Cardiac muscle cell (in vitro differentiated cells and primary cell): Measurements from ENCODE around the gene KRT74. TPM values are rescaled to one million over a fixed set of nuclear protein-coding genes. Genes with fewer than 3 reads are reported as not detected.

Experiments used
- DNase-seq, 2 donors: peaks; one replicate each; pipeline versions ENCODE4 v3.0.0 to v3.0.0-alpha.2; 2010 to 2017; ENCODE audit warnings: low read depth in 1 of 2, low spot score in 1 of 2
- H3K27ac ChIP-seq: fragments of 200-600 bp; sonication (generic); 2 replicates; pipeline ENCODE4 v1.5.1; 2016
- H3K27me3 ChIP-seq: fragments of 200-600 bp; sonication (generic); 2 replicates; pipeline ENCODE4 v1.6.0; 2016; ENCODE audit warnings: control low read depth
- H3K36me3 ChIP-seq: fragments of 200-600 bp; sonication (generic); 2 replicates; pipeline ENCODE4 v1.5.1; 2016; ENCODE audit warnings: control low read depth
- H3K4me1 ChIP-seq: fragments of 200-600 bp; sonication (generic); 2 replicates; pipeline ENCODE4 v1.8.1; 2017; ENCODE audit warnings: low read depth, mild to moderate bottlenecking, mixed run types
- H3K4me3 ChIP-seq: fragments of 200-600 bp; sonication (generic); 2 replicates; pipeline ENCODE4 v1.5.1; 2016; ENCODE audit warnings: mild to moderate bottlenecking
- H3K9me3 ChIP-seq: fragments of 200-600 bp; sonication (generic); 2 replicates; pipeline ENCODE4 v1.5.1; 2017; ENCODE audit warnings: low read depth, mild to moderate bottlenecking, control low read depth
- polyA plus RNA-seq: library from polyadenylated mRNA; unstranded; fragments of >200 nt; fragmentation: Nextera tagmentation; extraction: Ambion mirVana; gene quantifications from 2 replicates; pipeline ENCODE4 v1.2.1, GENCODE V29; 2016
- total RNA-seq: library from RNA; depleted of rRNA; stranded (reverse); fragments of >200 nt; gene quantifications from 2 replicates; pipeline ENCODE4 v1.2.3, GENCODE V29; 2016
- TF ChIP-seq, protein P1 (sequence below): IDR thresholded peaks from 2 replicates; pipeline ENCODE4 v1.5.1; 2012; ENCODE audit warnings: low read depth, mild to moderate bottlenecking, low read length

KRT74 gene
- total and polyA plus RNA-seq, 2 experiments from 2014 or later: not detected

DNA sequence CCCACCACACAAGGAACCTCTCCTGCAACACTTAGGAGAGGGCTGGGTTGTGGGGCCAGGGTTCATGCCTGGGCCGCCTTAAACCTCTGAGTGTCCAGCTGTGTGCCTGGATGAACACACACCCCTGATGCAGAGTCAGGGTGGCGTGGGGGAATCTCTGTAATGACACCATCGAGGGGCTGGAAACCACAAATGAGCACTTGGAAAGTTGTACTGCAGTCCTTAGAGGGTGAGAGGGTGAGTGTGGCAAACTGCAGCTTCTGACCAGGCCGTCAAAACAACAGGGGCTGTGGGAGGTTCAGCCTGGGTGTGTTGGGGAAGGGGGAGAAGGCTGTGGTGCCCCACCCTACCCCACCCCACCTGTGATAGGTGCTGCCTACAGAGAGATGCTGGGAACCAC lies 41.0 kb downstream of the KRT74 start:
- H3K4me3 ChIP-seq: no peak overlapping the region

DNA sequence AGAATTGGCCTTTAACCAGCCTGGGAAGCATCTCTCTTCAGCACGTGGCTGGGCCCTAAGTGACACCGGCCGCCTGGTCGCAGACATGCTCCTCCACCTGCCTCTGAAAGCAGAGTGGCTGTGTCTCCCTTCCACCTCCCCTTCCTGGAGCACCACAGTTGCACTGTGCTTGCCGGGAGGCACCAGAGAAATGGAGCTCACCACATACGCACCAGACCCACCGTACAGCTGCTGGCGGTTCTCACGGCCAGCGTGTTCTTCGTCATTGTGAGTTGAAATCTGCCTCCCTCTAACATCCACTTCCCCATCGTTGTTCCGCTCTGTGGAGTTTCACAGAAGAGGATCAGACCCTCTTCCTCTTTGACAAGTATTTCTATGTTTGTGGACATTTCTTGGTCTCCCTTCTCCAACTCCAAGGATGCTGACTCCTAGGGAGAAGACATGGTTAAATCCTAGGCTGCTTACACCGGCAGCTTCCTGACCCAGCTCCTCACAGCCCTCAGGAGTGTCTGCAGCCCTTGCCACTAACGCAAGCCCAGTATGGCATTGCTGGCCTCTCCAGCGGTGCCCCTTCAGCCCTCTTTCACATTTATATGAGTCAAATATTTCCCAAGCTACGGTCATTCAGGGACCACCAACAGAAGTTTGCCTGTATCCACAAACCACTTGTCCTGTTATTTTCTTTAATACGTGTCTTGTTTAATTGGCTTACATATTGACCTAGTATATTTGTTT lies 41.9 kb downstream of the KRT74 start:
- H3K4me3 ChIP-seq: no peak overlapping the region
- H3K27ac ChIP-seq: no peak overlapping the region
- no peaks in the 10 kb centered on the region for H3K4me1 ChIP-seq
- H3K36me3 ChIP-seq: no peaks in the 10 kb centered on the region
- TF ChIP-seq, protein P1, sequence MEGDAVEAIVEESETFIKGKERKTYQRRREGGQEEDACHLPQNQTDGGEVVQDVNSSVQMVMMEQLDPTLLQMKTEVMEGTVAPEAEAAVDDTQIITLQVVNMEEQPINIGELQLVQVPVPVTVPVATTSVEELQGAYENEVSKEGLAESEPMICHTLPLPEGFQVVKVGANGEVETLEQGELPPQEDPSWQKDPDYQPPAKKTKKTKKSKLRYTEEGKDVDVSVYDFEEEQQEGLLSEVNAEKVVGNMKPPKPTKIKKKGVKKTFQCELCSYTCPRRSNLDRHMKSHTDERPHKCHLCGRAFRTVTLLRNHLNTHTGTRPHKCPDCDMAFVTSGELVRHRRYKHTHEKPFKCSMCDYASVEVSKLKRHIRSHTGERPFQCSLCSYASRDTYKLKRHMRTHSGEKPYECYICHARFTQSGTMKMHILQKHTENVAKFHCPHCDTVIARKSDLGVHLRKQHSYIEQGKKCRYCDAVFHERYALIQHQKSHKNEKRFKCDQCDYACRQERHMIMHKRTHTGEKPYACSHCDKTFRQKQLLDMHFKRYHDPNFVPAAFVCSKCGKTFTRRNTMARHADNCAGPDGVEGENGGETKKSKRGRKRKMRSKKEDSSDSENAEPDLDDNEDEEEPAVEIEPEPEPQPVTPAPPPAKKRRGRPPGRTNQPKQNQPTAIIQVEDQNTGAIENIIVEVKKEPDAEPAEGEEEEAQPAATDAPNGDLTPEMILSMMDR: no peak
- H3K27me3 ChIP-seq: no peaks in the 10 kb centered on the region
- DNase-seq: no peak
- H3K9me3 ChIP-seq: no peaks in the 10 kb centered on the region

More for the DNA sequence above, 41.0 kb downstream of the KRT74 start:
- Histone ChIP-seq H3K36me3 (no peaks in the 10 kb centered on the region), H3K27ac (no peak overlapping the region), H3K27me3 (no peaks in the 10 kb centered on the region), H3K4me1 (no peaks in the 10 kb centered on the region), H3K9me3 (no peaks in the 10 kb centered on the region)
- TF ChIP-seq, protein P1: no peak
- no peak for DNase-seq

DNA sequence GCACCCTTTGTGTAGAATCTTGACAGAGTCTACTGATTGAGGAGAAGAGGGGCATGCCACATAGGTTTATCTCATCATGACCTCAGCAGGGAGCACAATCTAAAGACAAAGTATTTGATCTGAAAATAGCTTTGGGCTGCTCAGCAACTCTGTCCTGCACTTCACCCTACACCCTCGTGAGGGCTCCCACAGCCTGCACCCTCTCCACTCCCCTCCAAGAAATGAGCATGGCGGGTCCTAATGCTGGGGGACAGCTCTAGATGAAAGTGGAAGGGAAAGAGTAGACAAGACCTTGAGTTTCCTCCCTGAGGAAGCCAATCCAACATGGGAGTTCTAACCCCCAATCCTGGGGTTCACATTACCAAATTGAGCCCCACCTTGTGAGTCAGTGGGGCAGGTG lies 42.7 kb downstream of the KRT74 start:
- DNase-seq: no peak
- H3K27ac ChIP-seq: no peak overlapping the region
- H3K4me3 ChIP-seq: no peak overlapping the region
- TF ChIP-seq, protein P1: no peak
- no peaks in the 10 kb centered on the region for H3K36me3 ChIP-seq
- H3K4me1 ChIP-seq: no peaks in the 10 kb centered on the region
- no peaks in the 10 kb centered on the region for H3K9me3 ChIP-seq
- H3K27me3 ChIP-seq: no peaks in the 10 kb centered on the region

DNA sequence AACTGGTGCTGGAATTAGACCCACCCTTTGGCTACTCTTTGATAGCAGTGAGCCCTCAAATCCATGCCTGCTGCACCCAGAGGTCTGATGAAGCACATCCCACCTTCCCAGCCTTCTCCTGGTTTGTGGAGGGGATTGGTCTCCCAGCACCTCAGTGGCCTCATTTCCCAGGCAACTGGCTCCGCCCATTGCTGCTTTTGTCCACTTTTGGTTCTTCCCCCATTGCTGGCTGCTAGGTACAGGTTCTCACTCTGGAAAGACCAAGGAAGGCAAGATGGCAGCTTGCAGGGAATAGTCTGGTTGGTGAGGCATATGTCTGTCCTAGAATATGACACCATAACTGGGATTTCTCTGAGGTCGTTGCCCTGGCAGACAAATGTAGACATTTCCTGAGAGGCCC lies 43.3 kb downstream of the KRT74 start:
- TF ChIP-seq, protein P1: no peak
- no peaks in the 10 kb centered on the region for H3K36me3 ChIP-seq
- no peaks in the 10 kb centered on the region for H3K27me3 ChIP-seq
- no peak overlapping the region for H3K27ac ChIP-seq
- H3K4me1 ChIP-seq: no peaks in the 10 kb centered on the region
- DNase-seq: no peak
- H3K4me3 ChIP-seq: no peak overlapping the region
- H3K9me3 ChIP-seq: no peaks in the 10 kb centered on the region

DNA sequence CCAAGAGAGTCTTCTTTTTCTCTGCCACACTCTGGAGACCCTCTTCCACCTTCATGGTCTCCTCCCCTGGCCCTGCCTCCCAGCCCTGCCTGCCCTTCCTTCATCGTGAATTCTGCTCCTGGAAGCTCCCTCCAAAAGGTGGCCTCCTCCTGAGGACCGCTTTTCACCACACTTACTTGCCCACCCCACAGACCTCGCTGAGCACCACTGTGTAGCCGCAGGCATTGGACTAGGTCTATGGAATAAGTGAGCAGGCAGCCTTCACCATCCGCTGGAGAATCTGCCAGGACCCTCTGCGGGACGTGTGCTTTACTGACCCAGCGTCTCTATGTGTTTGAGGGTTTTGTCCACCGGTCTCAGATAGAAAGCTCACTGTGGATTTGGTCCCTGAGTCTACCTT lies 43.8 kb downstream of the KRT74 start:
- Histone ChIP-seq H3K9me3 (no peaks in the 10 kb centered on the region), H3K4me3 (no peak overlapping the region), H3K27ac (no peak overlapping the region), H3K27me3 (no peaks in the 10 kb centered on the region), H3K4me1 (no peaks in the 10 kb centered on the region), H3K36me3 (no peaks in the 10 kb centered on the region)
- DNase-seq: no peak
- TF ChIP-seq, protein P1: no peak
